Fibroblast of villous mesenchyme (primary cell): Measurements from ENCODE around the gene GHRH. TPM values are rescaled to one million over a fixed set of nuclear protein-coding genes. Genes with fewer than 3 reads are reported as not detected.

Experiments
- DNase-seq: peaks from one replicate; pipeline ENCODE4 v3.0.0-alpha.2; 2010; ENCODE audit warnings: low read depth
- H3K4me3 ChIP-seq: 2 replicates; pipeline ENCODE4 v1.5.1; 2011; ENCODE audit warnings: low read depth, mild to moderate bottlenecking, low read length
- total RNA-seq: library from RNA; depleted of rRNA; stranded (reverse); fragments of >200 nt; gene quantifications from 2 replicates; pipeline ENCODE4 v1.2.3, GENCODE V29; 2012
- TF ChIP-seq, protein P1 (sequence below): IDR thresholded peaks from 2 replicates; pipeline ENCODE4 v1.5.1; 2012; ENCODE audit warnings: low read depth, mild to moderate bottlenecking, low read length; ENCODE audit not compliant: insufficient read depth

The GHRH gene
- total RNA-seq, 1 donor = not detected

DNA sequence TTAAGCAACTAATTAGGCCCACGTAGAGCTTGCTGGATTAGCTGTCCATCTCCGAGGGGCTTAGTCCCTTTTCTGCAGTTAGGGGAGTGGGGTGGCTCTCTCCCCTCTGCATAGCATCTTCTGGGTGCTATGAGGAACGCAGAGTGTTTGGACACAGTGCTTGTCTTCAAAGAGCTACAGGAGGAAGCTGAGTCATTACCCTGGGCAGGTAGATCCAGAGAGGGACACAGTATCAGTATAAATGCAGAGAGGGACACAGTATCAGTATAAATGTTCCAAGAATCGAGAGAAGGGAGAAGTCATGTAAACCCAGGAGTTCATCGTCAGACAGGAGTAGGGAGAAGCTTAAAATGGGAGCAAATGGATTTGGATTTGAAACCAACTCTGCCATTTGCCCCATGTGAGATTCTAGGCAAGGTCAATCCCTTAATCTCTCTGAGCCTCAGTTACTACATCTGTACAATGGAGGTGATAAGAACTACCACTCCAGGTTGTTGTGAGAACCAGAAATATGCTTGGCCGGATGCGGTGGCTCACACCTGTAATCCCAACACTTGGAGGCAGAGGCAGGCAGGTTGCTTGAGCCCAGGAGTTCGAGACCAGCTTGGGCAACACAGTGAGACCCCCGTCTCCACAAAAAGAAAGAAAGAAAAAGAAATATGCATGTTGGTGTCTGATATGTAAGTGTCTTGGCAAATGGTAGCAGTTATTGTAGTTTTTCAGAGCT, 5.5 kb upstream of the GHRH start:
- TF ChIP-seq, protein P1, sequence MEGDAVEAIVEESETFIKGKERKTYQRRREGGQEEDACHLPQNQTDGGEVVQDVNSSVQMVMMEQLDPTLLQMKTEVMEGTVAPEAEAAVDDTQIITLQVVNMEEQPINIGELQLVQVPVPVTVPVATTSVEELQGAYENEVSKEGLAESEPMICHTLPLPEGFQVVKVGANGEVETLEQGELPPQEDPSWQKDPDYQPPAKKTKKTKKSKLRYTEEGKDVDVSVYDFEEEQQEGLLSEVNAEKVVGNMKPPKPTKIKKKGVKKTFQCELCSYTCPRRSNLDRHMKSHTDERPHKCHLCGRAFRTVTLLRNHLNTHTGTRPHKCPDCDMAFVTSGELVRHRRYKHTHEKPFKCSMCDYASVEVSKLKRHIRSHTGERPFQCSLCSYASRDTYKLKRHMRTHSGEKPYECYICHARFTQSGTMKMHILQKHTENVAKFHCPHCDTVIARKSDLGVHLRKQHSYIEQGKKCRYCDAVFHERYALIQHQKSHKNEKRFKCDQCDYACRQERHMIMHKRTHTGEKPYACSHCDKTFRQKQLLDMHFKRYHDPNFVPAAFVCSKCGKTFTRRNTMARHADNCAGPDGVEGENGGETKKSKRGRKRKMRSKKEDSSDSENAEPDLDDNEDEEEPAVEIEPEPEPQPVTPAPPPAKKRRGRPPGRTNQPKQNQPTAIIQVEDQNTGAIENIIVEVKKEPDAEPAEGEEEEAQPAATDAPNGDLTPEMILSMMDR = no peak
- no peak overlapping the region for H3K4me3 ChIP-seq
- no peak for DNase-seq

DNA sequence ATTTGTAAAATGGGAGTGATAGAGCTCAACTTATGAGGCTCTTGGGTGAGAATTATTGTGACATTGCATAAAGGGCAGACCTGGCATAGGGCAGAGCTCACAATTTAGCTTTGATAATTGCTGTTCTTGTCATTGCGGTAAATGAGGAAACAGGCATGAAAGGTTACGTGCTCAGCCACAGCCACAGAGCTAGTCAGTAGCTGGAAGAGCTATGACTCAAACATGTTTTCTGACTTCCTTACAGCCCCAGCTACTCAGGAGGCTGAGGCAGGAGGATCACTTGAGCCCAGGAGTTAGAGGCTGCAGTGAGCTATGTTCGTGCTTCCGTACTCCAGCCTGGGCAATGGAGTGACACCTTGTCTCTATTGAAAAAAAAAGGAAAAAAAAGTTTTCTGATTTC, 3.5 kb upstream of the GHRH start:
- TF ChIP-seq, protein P1 = no peak
- H3K4me3 ChIP-seq = no peak overlapping the region
- DNase-seq = no peak

DNA sequence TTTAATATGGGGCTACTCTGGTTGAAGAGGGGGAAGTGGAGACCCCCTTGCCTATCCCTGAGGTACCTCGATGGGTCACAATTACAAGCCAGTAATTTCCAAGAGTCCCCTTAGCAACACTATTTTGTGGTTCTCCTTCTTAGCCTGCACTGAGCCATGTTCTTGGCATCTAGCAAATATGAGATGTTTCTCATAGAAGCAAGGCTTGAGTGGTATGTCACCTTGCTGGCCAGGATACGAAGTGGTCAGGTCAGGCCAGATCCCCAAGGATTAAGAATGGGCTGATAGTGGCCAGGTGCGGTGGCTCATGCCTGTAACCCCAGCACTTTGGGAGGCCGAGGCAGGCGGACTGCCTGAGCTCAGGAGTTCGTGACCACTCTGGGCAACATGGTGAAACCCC, 2.1 kb upstream of the GHRH start:
- H3K4me3 ChIP-seq = no peak overlapping the region
- TF ChIP-seq, protein P1 = no peak
- no peak for DNase-seq

DNA sequence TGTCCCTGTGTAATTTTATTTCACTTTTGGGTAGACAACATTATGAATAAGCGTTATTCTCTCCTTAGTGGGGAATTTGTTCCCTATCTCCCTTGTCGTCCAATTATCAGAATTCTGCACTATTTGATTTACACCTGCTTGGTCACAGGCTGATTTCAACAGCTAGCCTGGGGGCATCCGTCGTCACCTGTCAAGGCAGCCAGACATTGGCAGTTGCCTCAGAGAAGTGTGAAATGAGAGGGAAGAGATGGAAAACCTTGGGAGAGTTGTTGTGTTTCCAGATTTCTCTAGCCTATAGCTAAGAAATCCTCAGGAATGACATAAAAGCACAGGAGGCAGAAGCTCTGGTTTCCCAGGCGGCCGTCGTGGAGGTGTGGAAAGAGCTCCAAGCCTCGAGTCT, 891 bp upstream of the GHRH start:
- TF ChIP-seq, protein P1 = no peak
- no peak overlapping the region for H3K4me3 ChIP-seq
- no peak for DNase-seq

DNA sequence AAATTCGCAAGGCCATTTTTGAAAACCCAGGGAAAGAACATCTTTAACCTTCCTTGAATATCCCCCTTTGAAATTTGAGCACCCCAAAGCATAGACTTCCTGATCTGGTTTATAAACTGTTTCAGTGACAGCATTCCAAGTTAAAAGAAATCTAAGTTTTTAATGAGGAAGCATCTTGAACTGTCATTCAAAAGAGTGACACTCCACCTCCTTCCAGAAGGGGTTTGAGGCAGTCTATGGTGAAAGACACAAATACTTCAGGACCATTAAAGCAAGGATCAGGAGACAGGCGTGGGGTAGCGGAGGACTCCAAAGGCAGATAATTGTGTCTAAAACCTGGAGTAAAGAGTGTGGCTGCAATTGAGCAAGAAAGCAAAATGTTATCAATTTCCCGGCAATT, 691 bp downstream of the GHRH start:
- DNase-seq = no peak
- TF ChIP-seq, protein P1 = no peak
- no peak overlapping the region for H3K4me3 ChIP-seq

DNA sequence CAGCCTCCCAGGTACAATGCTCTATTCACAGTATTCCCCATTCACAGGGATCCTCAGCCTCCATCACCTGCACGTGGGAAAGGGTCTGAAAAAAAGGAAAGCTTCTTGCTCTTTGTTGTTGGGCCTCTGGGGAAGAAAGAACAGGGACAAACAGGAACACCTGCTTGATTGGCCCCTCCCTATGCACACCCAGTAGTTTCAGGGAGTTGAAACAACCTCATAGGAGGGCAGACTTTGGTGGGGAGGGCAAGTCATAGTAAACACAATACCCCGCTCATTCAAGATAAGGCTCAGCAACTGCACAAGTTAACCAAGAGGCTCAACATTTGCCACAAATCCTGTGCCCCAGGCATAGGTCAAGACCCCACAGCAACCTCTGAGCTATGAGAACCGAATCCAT, 1.7 kb downstream of the GHRH start:
- H3K4me3 ChIP-seq = no peak overlapping the region
- no peak for DNase-seq
- TF ChIP-seq, protein P1 = no peak

DNA sequence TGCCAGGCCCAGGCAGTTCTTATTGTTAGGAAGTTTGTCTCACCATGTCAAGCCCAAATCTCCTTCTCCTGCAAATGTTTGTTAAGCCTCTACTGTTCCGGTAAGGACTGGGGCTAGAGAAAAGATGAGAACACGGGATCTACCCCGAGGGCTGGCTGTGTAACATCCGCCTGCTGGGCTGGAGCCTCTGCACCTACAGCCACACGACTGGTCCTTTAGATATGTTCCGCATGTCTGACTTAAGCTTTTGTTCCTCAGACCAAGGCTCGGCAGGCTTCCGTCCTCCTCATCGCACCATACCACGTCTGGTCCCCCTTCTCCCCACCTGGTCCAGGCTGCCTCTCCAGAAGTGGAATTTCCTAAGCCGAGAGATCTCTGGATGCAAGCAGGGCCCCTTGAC, 2.6 kb downstream of the GHRH start:
- no peak overlapping the region for H3K4me3 ChIP-seq
- no peak for DNase-seq
- TF ChIP-seq, protein P1 = no peak
